MCF 10A (cell line): ENCODE data around the gene SIT1. TPM values are rescaled to one million over a fixed set of nuclear protein-coding genes. Genes with fewer than 3 reads are reported as not detected.

Experiments used
- BruUV-seq: library from RNA; stranded (reverse); fragments of 400-500 nt; replicated peaks from 2 replicates; lab custom pipeline; 2021; lab: Mats Ljungman, UMichigan
- CTCF ChIA-PET: fragments of 300-600 bp; sonication (Branson Sonifier 250); formaldehyde crosslinking; extraction: SDS; loops from one replicate; lab custom pipeline; 2021; ENCODE audit warnings: antibody characterized with exemption, inconsistent platforms; lab: Yijun Ruan, JAX
- POLR2A ChIA-PET: fragments of 300-600, 350-650 bp; sonication (Branson Sonifier 250); formaldehyde crosslinking; extraction: SDS; loops from one replicate; lab custom pipeline; 2020; ENCODE audit warnings: antibody characterized with exemption, inconsistent platforms; lab: Yijun Ruan, JAX
- DNase-seq: peaks from one replicate; pipeline ENCODE4 v3.0.0-alpha.2; 2018; ENCODE audit not compliant: unreplicated experiment
- H3K27ac Mint-ChIP-seq: one replicate; pipeline ENCODE4 v1.8.0; 2022; ENCODE audit warnings: mild to moderate bottlenecking, low read depth, mixed read lengths; ENCODE audit not compliant: unreplicated experiment
- H3K27me3 Mint-ChIP-seq: one replicate; pipeline ENCODE4 v1.8.0; 2022; ENCODE audit warnings: mixed read lengths; ENCODE audit not compliant: insufficient read depth, unreplicated experiment
- H3K36me3 Mint-ChIP-seq: one replicate; pipeline ENCODE4 v1.8.0; 2022; ENCODE audit warnings: mild to moderate bottlenecking, moderate library complexity, mixed read lengths; ENCODE audit not compliant: insufficient read depth, unreplicated experiment
- H3K4me1 Mint-ChIP-seq: one replicate; pipeline ENCODE4 v1.8.0; 2022; ENCODE audit warnings: mixed read lengths; ENCODE audit not compliant: insufficient read depth, unreplicated experiment
- H3K4me3 Mint-ChIP-seq: one replicate; pipeline ENCODE4 v1.8.0; 2022; ENCODE audit warnings: mild to moderate bottlenecking, moderate library complexity, mixed read lengths; ENCODE audit not compliant: unreplicated experiment
- H3K9me3 Mint-ChIP-seq: one replicate; pipeline ENCODE4 v1.8.0; 2022; ENCODE audit warnings: mixed read lengths; ENCODE audit not compliant: unreplicated experiment
- intact Hi-C: fragments of 100-400 bp; cut with micrococcal nuclease; formaldehyde crosslinking; loops from 2 replicates; pipeline ENCODE4 v1.14.1; 2022
- total RNA-seq: library from RNA; stranded (reverse); gene quantifications from 2 replicates; pipeline ENCODE4 v1.2.3, GENCODE V29; 2022
- TF ChIP-seq, protein P1 (sequence below): fragments of 200-600 bp; IDR thresholded peaks from one replicate; pipeline ENCODE4 v1.8.0; 2022; ENCODE audit warnings: antibody characterized with exemption, mild to moderate bottlenecking; ENCODE audit not compliant: unreplicated experiment

The SIT1 gene
- total RNA-seq, 1 experiment from 2014 or later: not detected

DNA sequence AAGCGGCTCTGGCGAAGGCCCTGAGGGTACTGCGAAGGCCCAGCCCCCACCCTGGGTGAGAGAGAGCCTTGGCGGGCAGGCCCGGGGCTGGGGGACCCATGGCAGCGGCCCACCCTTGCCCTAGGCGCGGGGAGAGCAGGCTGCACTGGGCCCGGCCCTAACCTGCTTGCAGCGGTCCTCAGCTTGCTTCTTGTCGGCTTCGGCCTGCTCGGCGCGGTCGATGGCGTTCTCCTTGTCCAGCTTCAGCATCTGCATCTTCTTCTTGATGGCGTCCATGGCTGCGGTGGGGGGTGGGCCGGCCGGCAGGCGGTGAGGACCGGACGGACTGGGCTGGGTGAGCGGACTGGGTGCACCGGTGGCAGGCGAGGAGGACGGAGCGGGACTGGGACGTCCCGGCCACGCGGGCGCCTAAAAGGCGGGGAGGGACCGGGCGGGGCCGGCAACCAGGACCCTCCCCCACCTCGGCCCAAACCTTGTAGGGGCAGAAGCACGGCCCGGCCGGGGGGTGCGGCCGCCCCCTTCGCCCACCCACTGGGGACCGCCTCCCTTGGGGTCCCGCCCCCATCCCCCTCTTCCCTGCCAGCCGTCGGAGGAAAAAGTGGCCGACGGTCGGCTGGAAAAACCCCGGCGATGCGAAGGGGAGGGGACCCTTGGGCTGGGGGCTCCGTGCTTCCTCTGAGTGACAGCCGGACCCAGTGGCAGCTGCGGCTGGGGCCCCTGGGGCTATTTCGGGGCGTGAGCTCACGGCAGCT lies 39.0 kb upstream of the SIT1 start, which contains the start of gene TPM2:
Gene TPM2, minus strand, starts transcription at position 384 of the 752 bp plus-strand sequence. Its CDS starts 108 bp downstream, at position 276.
- peak; percentile 70 for DNase-seq
- H3K27ac Mint-ChIP-seq: peak within 1 kb of the TSS; percentile 72
- peaks cover 24% of the 10 kb centered on the region for H3K36me3 Mint-ChIP-seq
- ChIA-PET POLR2A (interaction anchor here (1.2 to 5.4 kb wide), 12 partner anchors 10 to 109 kb away, joined by 3 to 38 read pairs (median 4); partner anchors contain the start of genes ARHGEF39, CCDC107, CREB3 and RMRP), CTCF (interaction anchor here (0.6 to 2.4 kb wide), 8 partner anchors 9 to 44 kb away, joined by 3 to 12 read pairs (median 6); partner anchors contain the start of genes CCDC107 and RMRP)
- intact Hi-C loops: loop anchor here (2.0 kb wide), 1 partner anchor 31 kb away; the partner anchor contains the start of genes CCDC107 and RMRP
- TF ChIP-seq, protein P1, sequence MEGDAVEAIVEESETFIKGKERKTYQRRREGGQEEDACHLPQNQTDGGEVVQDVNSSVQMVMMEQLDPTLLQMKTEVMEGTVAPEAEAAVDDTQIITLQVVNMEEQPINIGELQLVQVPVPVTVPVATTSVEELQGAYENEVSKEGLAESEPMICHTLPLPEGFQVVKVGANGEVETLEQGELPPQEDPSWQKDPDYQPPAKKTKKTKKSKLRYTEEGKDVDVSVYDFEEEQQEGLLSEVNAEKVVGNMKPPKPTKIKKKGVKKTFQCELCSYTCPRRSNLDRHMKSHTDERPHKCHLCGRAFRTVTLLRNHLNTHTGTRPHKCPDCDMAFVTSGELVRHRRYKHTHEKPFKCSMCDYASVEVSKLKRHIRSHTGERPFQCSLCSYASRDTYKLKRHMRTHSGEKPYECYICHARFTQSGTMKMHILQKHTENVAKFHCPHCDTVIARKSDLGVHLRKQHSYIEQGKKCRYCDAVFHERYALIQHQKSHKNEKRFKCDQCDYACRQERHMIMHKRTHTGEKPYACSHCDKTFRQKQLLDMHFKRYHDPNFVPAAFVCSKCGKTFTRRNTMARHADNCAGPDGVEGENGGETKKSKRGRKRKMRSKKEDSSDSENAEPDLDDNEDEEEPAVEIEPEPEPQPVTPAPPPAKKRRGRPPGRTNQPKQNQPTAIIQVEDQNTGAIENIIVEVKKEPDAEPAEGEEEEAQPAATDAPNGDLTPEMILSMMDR: no peak
- no peaks in the 10 kb centered on the region for H3K9me3 Mint-ChIP-seq
- no peaks in the 10 kb centered on the region for H3K27me3 Mint-ChIP-seq
- H3K4me3 Mint-ChIP-seq: peak within 1 kb of the TSS; percentile 79
- BruUV-seq: TSS peak; percentile 57
- H3K4me1 Mint-ChIP-seq: peaks cover 24% of the 10 kb centered on the region

DNA sequence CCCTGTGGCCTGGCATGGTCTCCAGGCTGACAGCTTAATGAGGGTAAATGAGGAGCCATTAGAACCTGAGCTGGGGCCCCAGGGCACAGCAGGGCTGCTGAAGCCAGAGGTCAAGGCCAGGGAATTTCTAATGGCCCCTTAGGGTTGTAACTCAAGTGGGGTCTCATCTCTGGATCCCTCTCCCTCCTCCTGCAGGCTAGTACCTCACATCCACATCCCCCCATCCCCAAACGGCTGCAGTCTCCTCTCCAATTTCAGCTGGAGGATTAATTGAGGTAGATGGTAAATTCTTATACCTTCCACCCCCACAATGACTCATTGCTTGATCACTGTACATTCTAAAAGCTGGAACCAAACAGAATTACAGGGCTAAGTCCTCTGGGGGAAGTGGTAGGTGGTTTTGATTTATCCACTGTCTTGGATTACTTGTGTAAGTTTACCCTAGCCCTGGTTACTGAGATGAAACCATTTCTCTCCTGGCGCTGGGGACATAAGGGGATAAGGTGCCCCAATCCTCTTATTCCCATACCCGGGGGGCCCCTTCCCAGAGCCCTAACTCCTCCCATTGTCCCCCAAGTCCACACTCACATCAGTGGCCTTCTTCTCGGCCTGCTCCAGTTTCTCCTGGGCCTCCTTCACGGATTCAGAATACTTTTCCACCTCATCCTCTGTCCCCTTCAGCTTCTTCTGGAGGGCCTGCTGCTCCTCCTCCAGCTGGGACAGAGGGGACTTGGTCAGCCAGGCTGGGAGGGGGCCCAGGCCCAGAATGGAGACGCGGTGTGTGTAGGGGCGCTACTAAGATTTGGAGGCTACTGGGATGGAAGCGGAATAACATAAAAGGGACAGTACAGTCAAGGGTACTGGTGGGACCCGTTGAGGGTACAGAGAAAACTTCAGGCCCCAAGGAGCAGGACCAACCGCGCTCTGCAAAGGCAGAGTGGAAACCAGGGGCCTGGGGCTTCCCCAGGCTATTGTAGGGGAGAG lies 38.1 kb upstream of the SIT1 start:
- Mint-ChIP-seq H3K36me3 (peaks cover 29% of the 10 kb centered on the region), H3K4me3 (peak overlapping the region; percentile 79), H3K27me3 (no peaks in the 10 kb centered on the region), H3K4me1 (peaks cover 24% of the 10 kb centered on the region), H3K9me3 (no peaks in the 10 kb centered on the region), H3K27ac (peak overlapping the region; percentile 72)
- ChIA-PET CTCF (interaction anchor here (0.5 to 2.4 kb wide), 11 partner anchors 8 to 1017 kb away, joined by 3 to 12 read pairs (median 5); partner anchors contain the start of genes CCDC107 and RMRP), POLR2A (interaction anchor here (0.6 to 5.4 kb wide), 13 partner anchors 9 to 124 kb away, joined by 3 to 38 read pairs (median 5); partner anchors contain the start of genes ARHGEF39, CA9, CCDC107 and CREB3)
- DNase-seq: peak; percentile 86
- TSS peak; percentile 24 for BruUV-seq
- intact Hi-C loops: loop anchor here (1.0 to 2.0 kb wide), 2 partner anchors 30 to 43 kb away; partner anchors contain the start of genes CCDC107, CREB3, RMRP and TLN1
- TF ChIP-seq, protein P1: no peak

DNA sequence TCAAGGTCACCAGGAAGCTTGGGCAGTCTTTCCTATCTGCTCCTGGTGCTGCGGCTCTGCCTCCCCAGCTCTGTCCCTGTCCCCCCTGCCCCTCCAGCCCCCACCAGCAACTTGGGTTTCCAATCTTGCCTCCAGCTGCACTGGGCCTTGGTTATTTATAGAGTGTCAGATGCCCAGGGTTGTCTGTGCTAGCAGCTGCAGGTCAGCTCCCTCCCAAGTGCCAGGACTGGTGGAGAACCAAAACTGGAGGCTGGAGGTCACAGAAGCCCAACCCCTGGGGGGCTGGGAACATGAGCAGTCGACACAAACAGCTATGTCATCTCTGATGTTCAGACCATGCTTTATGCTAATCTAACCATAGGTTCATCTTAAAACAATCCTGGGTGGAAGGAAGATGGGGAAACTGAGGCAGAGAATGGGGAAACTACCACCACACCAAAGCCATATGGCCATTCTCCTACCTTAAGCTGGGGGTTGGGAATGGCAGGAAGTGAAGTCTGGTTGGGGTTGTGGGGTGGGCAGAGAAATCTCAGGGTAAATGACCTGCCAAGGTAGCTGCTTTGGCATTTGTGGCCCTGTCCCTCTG lies 37.3 kb upstream of the SIT1 start:
- ChIA-PET POLR2A (interaction anchor here (0.6 to 5.4 kb wide), 11 partner anchors 15 to 111 kb away, joined by 3 to 38 read pairs (median 8); partner anchors contain the start of genes ARHGEF39, CA9, CCDC107 and CREB3), CTCF (interaction anchor here (0.5 to 2.4 kb wide), 11 partner anchors 9 to 1016 kb away, joined by 3 to 12 read pairs (median 5); partner anchors contain the start of genes CCDC107 and RMRP)
- no TSS peak for BruUV-seq
- Mint-ChIP-seq H3K27me3 (no peaks in the 10 kb centered on the region), H3K4me1 (peaks cover 27% of the 10 kb centered on the region), H3K4me3 (peak overlapping the region; percentile 79), H3K9me3 (no peaks in the 10 kb centered on the region), H3K36me3 (peaks cover 37% of the 10 kb centered on the region), H3K27ac (peak overlapping the region; percentile 72)
- TF ChIP-seq, protein P1: no peak
- no peak for DNase-seq
- intact Hi-C loops: loop anchor here (1.0 to 2.0 kb wide), 2 partner anchors 29 to 44 kb away; partner anchors contain the start of genes CCDC107, CREB3, RMRP and TLN1
